CD14-positive monocyte (primary cell): ENCODE data around the gene BCKDHB. TPM values are rescaled to one million over a fixed set of nuclear protein-coding genes. Genes with fewer than 3 reads are reported as not detected.

Experiments used
- DNase-seq, 3 donors: peaks; one replicate each; pipeline ENCODE4 v3.0.0-alpha.2; 2011 to 2022
- H2AFZ ChIP-seq: 2 replicates; pipeline ENCODE4 v1.6.0; 2012; ENCODE audit warnings: mild to moderate bottlenecking, low read depth, low read length, inconsistent platforms; ENCODE audit not compliant: insufficient read depth, poor library complexity, severe bottlenecking
- H3K27ac ChIP-seq, 2 donors: 1 replicate in 1 of 2; 2 replicates in 1 of 2; pipeline ENCODE4 v1.5.1; 2012 to 2013; ENCODE audit warnings: low read length in 2 of 2, control low read depth in 1 of 2, inconsistent platforms in 1 of 2, low read depth in 1 of 2, mild to moderate bottlenecking in 1 of 2
- H3K27me3 ChIP-seq, 2 donors: one replicate each; pipeline versions ENCODE4 v1.6.0 to v1.6.1; 2011 to 2013; ENCODE audit warnings: low read length in 2 of 2; ENCODE audit not compliant: control insufficient read depth in 2 of 2, insufficient read depth in 2 of 2
- H3K36me3 ChIP-seq, 2 donors: replicated peaks in 1 of 2; 1 replicate in 1 of 2; 2 replicates in 1 of 2; pipeline versions ENCODE4 v1.5.1 to v1.6.1; 2012 to 2013; ENCODE audit warnings: low read length in 2 of 2, control low read depth in 1 of 2, inconsistent platforms in 1 of 2, mild to moderate bottlenecking in 1 of 2; ENCODE audit not compliant: insufficient read depth in 2 of 2, control insufficient read depth in 1 of 2
- H3K4me1 ChIP-seq, 2 donors: 1 replicate in 1 of 2; 2 replicates in 1 of 2; pipeline versions ENCODE4 v1.5.1 to v1.6.1; 2012 to 2013; ENCODE audit warnings: low read length in 2 of 2, control low read depth in 1 of 2, inconsistent platforms in 1 of 2, mild to moderate bottlenecking in 1 of 2, moderate library complexity in 1 of 2; ENCODE audit not compliant: insufficient read depth in 2 of 2, control insufficient read depth in 1 of 2
- H3K4me2 ChIP-seq: replicated peaks from 2 replicates; pipeline ENCODE3; 2012; ENCODE audit warnings: low read length, moderate library complexity, mild to moderate bottlenecking; ENCODE audit not compliant: poor library complexity, severe bottlenecking; ENCODE audit errors: extremely low read depth
- H3K4me3 ChIP-seq, 3 experiments: fragments of 200-600 bp in 1 of 3; sonication (generic) in 1 of 3; replicated peaks in 1 of 3; 1 replicate in 2 of 3; 2 replicates in 1 of 3; pipeline ENCODE4 v1.5.1; 2011 to 2013; ENCODE audit warnings: low read length in 3 of 3, mild to moderate bottlenecking in 3 of 3, control low read depth in 2 of 3, low read depth in 2 of 3, inconsistent platforms in 1 of 3, moderate library complexity in 1 of 3
- H3K79me2 ChIP-seq: 2 replicates; pipeline ENCODE4 v1.6.0; 2012; ENCODE audit warnings: mild to moderate bottlenecking, control low read depth, inconsistent platforms, low read length, moderate library complexity; ENCODE audit not compliant: insufficient read depth
- H3K9ac ChIP-seq: 2 replicates; pipeline ENCODE4 v1.6.0; 2017; ENCODE audit warnings: low read length, mild to moderate bottlenecking; ENCODE audit not compliant: insufficient read depth, poor library complexity, severe bottlenecking
- H3K9me3 ChIP-seq, 2 donors: replicated peaks in 1 of 2; 1 replicate in 1 of 2; 2 replicates in 1 of 2; pipeline versions ENCODE4 v1.5.1 to v1.6.1; 2012 to 2013; ENCODE audit warnings: low read length in 2 of 2, control low read depth in 1 of 2; ENCODE audit not compliant: control insufficient read depth in 1 of 2, insufficient read depth in 1 of 2
- H4K20me1 ChIP-seq: 2 replicates; pipeline ENCODE4 v1.6.0; 2012; ENCODE audit warnings: mild to moderate bottlenecking, low read length, control low read depth, moderate library complexity; ENCODE audit not compliant: insufficient read depth
- H3K27ac Mint-ChIP-seq, 7 donors: one replicate each; pipeline ENCODE4 v1.8.0; 2020; ENCODE audit warnings: mild to moderate bottlenecking in 7 of 7, mixed read lengths in 7 of 7, moderate library complexity in 6 of 7, inconsistent platforms in 2 of 7
- H3K27me3 Mint-ChIP-seq, 3 donors: one replicate each; pipeline ENCODE4 v1.8.0; 2021 to 2022; ENCODE audit warnings: low read depth in 3 of 3, mild to moderate bottlenecking in 3 of 3, mixed read lengths in 3 of 3, moderate library complexity in 3 of 3, inconsistent platforms in 1 of 3
- H3K36me3 Mint-ChIP-seq, 2 donors: one replicate each; pipeline ENCODE4 v1.8.0; 2020; ENCODE audit warnings: mixed read lengths in 2 of 2, inconsistent platforms in 1 of 2, mild to moderate bottlenecking in 1 of 2
- H3K4me1 Mint-ChIP-seq: one replicate; pipeline ENCODE4 v1.8.0; 2020; ENCODE audit warnings: mild to moderate bottlenecking, mixed read lengths
- H3K4me3 Mint-ChIP-seq, 2 donors: one replicate each; pipeline ENCODE4 v1.8.0; 2020; ENCODE audit warnings: mild to moderate bottlenecking in 2 of 2, mixed read lengths in 2 of 2, moderate library complexity in 1 of 2
- H3K9me3 Mint-ChIP-seq, 7 donors: one replicate each; pipeline ENCODE4 v1.8.0; 2020 to 2022; ENCODE audit warnings: mixed read lengths in 7 of 7, mild to moderate bottlenecking in 6 of 7, moderate library complexity in 6 of 7, inconsistent platforms in 2 of 7
- WGBS: methylation state at CpG from one replicate; pipeline ENCODE4 v1.1.5; 2013; ENCODE audit warnings: missing lambda C conversion rate; ENCODE audit not compliant: insufficient coverage; 5-methylcytosine and 5-hydroxymethylcytosine counted together
- intact Hi-C, 2 donors: fragments of 100-400 bp; cut with micrococcal nuclease; formaldehyde crosslinking; loops; one replicate each; pipeline versions ENCODE4 v1.15.0 to v1.15.1; 2023
- polyA plus RNA-seq, 3 donors: library from polyadenylated mRNA; depleted of rRNA in 1 of 3; unstranded in 2 of 3; stranded (reverse) in 1 of 3; fragments of 300-500 nt in 2 of 3; fragments of >200 nt in 1 of 3; fragmentation: Illumina TruSeq in 2 of 3; gene quantifications; 1 replicate in 2 of 3; 2 replicates in 1 of 3; pipeline ENCODE4 v1.2.3, GENCODE V29; 2012 to 2021
- TF ChIP-seq, protein P1 (sequence below): fragments of 200-600 bp; IDR thresholded peaks from one replicate; pipeline ENCODE4 v1.8.0; 2022; ENCODE audit warnings: antibody characterized with exemption, mild to moderate bottlenecking

The BCKDHB gene
- polyA plus RNA-seq, 3 donors, result 1.8 to 4.6 (median 4.0) TPM

GRCh38 chr6:80226151-80226550 lies 119.7 kb downstream of the BCKDHB start:
- no peaks in the 10 kb centered on the region for H3K36me3 ChIP-seq
- intact Hi-C loops, result no loop called here
- no peak overlapping the region for H3K27ac ChIP-seq
- H3K4me2 ChIP-seq, result no peak overlapping the region
- DNase-seq, result no peak
- no peaks in the 10 kb centered on the region for H3K79me2 ChIP-seq
- H3K9me3 ChIP-seq, result no peaks in the 10 kb centered on the region
- peaks cover 0 to 4% (median under 1%) of the 10 kb centered on the region in 7 donors for H3K9me3 Mint-ChIP-seq
- no peaks in the 10 kb centered on the region for H4K20me1 ChIP-seq
- TF ChIP-seq, protein P1, sequence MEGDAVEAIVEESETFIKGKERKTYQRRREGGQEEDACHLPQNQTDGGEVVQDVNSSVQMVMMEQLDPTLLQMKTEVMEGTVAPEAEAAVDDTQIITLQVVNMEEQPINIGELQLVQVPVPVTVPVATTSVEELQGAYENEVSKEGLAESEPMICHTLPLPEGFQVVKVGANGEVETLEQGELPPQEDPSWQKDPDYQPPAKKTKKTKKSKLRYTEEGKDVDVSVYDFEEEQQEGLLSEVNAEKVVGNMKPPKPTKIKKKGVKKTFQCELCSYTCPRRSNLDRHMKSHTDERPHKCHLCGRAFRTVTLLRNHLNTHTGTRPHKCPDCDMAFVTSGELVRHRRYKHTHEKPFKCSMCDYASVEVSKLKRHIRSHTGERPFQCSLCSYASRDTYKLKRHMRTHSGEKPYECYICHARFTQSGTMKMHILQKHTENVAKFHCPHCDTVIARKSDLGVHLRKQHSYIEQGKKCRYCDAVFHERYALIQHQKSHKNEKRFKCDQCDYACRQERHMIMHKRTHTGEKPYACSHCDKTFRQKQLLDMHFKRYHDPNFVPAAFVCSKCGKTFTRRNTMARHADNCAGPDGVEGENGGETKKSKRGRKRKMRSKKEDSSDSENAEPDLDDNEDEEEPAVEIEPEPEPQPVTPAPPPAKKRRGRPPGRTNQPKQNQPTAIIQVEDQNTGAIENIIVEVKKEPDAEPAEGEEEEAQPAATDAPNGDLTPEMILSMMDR, result no peak
- no peak overlapping the region for H3K4me3 ChIP-seq
- no peaks in the 10 kb centered on the region for H3K4me1 ChIP-seq
- H3K27me3 Mint-ChIP-seq, result peaks cover 0 to 1% (median 0%) of the 10 kb centered on the region in 3 donors
- H3K27ac Mint-ChIP-seq, result no peak overlapping the region
- H3K27me3 ChIP-seq, result no peaks in the 10 kb centered on the region
- H3K4me3 Mint-ChIP-seq, result no peak overlapping the region
- no CpG with 5 or more reads among the region's 3 CpGs for WGBS
- H3K9ac ChIP-seq, result no peak overlapping the region
- no peak overlapping the region for H2AFZ ChIP-seq
- no peaks in the 10 kb centered on the region for H3K4me1 Mint-ChIP-seq
- peaks cover 0 to 6% of the 10 kb centered on the region in 2 donors for H3K36me3 Mint-ChIP-seq

- H3K27me3 Mint-ChIP-seq, result peaks cover 0 to 1% (median 0%) of the 10 kb centered on the region in 3 donors
- no peaks in the 10 kb centered on the region for H4K20me1 ChIP-seq
- WGBS, result no CpG with 5 or more reads among the region's 5 CpGs
- H3K36me3 ChIP-seq, result no peaks in the 10 kb centered on the region
- no peaks in the 10 kb centered on the region for H3K4me1 ChIP-seq
- H3K4me2 ChIP-seq, result no peak overlapping the region
- TF ChIP-seq, protein P1, result no peak
- no peaks in the 10 kb centered on the region for H3K9me3 ChIP-seq
- H3K27ac Mint-ChIP-seq, result peak overlapping the region in 1 of 7 donors; percentile 63
- no peaks in the 10 kb centered on the region for H3K27me3 ChIP-seq
- peaks cover 0 to 6% of the 10 kb centered on the region in 2 donors for H3K36me3 Mint-ChIP-seq
- no peak overlapping the region for H3K4me3 Mint-ChIP-seq
- peaks cover 0 to 4% (median 0%) of the 10 kb centered on the region in 7 donors for H3K9me3 Mint-ChIP-seq
- H3K79me2 ChIP-seq, result no peaks in the 10 kb centered on the region
- H2AFZ ChIP-seq, result no peak overlapping the region
- no peak overlapping the region for H3K4me3 ChIP-seq
- intact Hi-C loops, result no loop called here
- no peak overlapping the region for H3K27ac ChIP-seq
- H3K4me1 Mint-ChIP-seq, result no peaks in the 10 kb centered on the region
- H3K9ac ChIP-seq, result no peak overlapping the region
- DNase-seq, result no peak
Observed at GRCh38 chr6:80226699-80227098, 120.2 kb downstream of the BCKDHB start.
